ENCODE measurements around the gene TP53I11.
A peak's percentile ranks its signal among the peaks of the same experiment; 100 is the strongest.

Gene TP53I11

DNA sequence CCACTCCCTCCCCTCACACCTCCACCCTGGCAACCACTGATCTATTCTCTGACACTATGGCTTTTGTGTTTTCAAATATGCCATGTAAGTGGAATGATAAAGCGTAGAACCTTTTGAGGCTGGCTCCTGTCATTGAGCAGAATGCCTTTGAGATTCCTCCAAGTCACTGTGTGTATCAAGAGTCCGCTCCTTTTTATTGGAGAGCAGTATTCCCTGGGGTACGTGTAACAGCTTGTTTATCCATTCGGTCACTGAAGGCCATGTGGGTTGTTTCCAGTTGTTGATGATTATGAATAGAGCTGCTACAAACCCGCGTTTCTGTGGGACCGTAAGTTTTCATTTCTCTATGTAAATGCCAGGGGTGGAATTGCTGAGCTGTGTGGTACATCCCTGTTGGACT, 10.3 kb downstream of the TP53I11 start:
- H4K91ac ChIP-seq (ENCODE audit: low read length) = no peak overlapping the region
- H3K9me3 ChIP-seq (ENCODE audit: control insufficient read depth, low read length) = no peaks in the 10 kb centered on the region
- H3K4ac ChIP-seq (ENCODE audit: low read depth in 1 of 2, low read length in 2 of 2) = no peak overlapping the region
- WGBS = 66% methylated on average over 7 of the region's 7 CpGs
- H2BK120ac ChIP-seq (ENCODE audit: low read depth, low read length) = no peak overlapping the region
- peaks cover 19% of the 10 kb centered on the region for H3K79me1 ChIP-seq (replicated peaks; ENCODE audit: low read length, poor library complexity, severe bottlenecking)
- peak overlapping the region; percentile 10 for H3K9ac ChIP-seq (ENCODE audit: low read length)
- no peak overlapping the region for H2BK15ac ChIP-seq (ENCODE audit: low read depth, poor library complexity, severe bottlenecking)
- H2AFZ ChIP-seq (ENCODE audit: low read depth, low read length) = no peak overlapping the region
- no peak overlapping the region for H3K14ac ChIP-seq (ENCODE audit: low read length in 2 of 2)
- no peak overlapping the region for H2BK12ac ChIP-seq (ENCODE audit: low read length in 2 of 2)
- no peak overlapping the region for H2BK5ac ChIP-seq (ENCODE audit: low read depth, low read length, poor library complexity, severe bottlenecking)
- H2AK5ac ChIP-seq (ENCODE audit: low read length, severe bottlenecking) = no peak overlapping the region
- H3K18ac ChIP-seq (ENCODE audit: low read depth in 1 of 2, low read length in 2 of 2) = no peak overlapping the region
- H3K36me3 ChIP-seq (ENCODE audit: control insufficient read depth in 1 of 2, insufficient read depth in 2 of 2, low read depth in 1 of 2, low read length in 2 of 2) = peaks cover 21 to 48% of the 10 kb centered on the region in 2 experiments
- H3K4me2 ChIP-seq (ENCODE audit: low read length, poor library complexity, severe bottlenecking) = no peak overlapping the region
- H3K23ac ChIP-seq (ENCODE audit: low read length in 2 of 2) = no peak overlapping the region
- DNase-seq = no peak
- no peak overlapping the region for H3K4me3 ChIP-seq (ENCODE audit: insufficient read depth in 1 of 2, low read depth in 1 of 2, low read length in 2 of 2)
- H3K4me1 ChIP-seq (ENCODE audit: control insufficient read depth, insufficient read depth, low read depth, low read length) = peaks cover 32% of the 10 kb centered on the region
- no peaks in the 10 kb centered on the region for H3K27me3 ChIP-seq (ENCODE audit: control insufficient read depth in 1 of 2, insufficient read depth in 1 of 2, low read length in 2 of 2)
- H4K8ac ChIP-seq (ENCODE audit: low read length) = no peak overlapping the region
- H3K27ac ChIP-seq (ENCODE audit: low read length, poor library complexity, severe bottlenecking) = no peak overlapping the region

DNA sequence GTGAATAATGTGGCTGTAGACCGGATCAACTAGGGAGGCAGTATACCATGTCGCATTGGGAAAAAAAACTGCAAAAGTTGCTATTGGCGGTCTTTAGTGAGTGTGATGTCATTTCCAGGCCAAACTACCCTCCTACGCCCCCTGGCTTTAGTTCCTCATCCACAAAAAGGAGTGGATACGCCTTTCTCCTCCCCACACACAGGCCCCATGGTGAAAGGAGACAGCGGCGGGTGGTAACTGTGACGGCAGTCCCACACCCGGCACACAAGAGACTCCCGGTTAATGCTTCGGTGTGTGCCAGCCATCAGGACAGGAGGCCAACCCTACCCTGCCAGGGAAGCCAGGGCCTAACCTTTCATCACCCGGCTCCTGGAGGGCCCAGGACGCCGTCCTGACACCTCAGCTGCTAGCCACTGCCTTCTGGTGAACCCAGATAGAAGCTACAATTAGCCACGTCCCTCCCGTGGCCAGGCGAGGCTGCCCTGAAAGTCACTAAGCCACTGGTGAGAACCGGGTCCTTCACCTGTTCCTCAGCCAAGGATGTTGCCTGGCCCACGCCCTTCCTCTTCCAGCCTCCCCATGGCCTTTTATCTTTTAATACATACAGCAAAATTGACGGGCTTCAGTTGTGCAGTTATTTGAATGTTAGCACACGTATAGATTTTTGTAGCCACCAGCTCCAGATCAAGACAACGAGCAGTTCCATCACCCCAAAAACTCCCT, 10.8 kb downstream of the TP53I11 start:
- Histone ChIP-seq H3K18ac (ENCODE audit: low read depth in 1 of 2, low read length in 2 of 2) (no peak overlapping the region), H3K4me3 (ENCODE audit: insufficient read depth in 1 of 2, low read depth in 1 of 2, low read length in 2 of 2) (no peak overlapping the region), H2BK15ac (ENCODE audit: low read depth, poor library complexity, severe bottlenecking) (no peak overlapping the region), H4K8ac (ENCODE audit: low read length) (no peak overlapping the region), H2AK5ac (ENCODE audit: low read length, severe bottlenecking) (no peak overlapping the region), H3K9ac (ENCODE audit: low read length) (peak overlapping the region; percentile 59), H2BK12ac (ENCODE audit: low read length in 2 of 2) (no peak overlapping the region), H3K4ac (ENCODE audit: low read depth in 1 of 2, low read length in 2 of 2) (no peak overlapping the region), H3K36me3 (ENCODE audit: control insufficient read depth in 1 of 2, insufficient read depth in 2 of 2, low read depth in 1 of 2, low read length in 2 of 2) (peaks cover 25 to 51% of the 10 kb centered on the region in 2 experiments), H3K14ac (ENCODE audit: low read length in 2 of 2) (no peak overlapping the region), H3K23ac (ENCODE audit: low read length in 2 of 2) (peak overlapping the region in 1 of 2 experiments; percentile 75), H2BK120ac (ENCODE audit: low read depth, low read length) (no peak overlapping the region), H3K27me3 (ENCODE audit: control insufficient read depth in 1 of 2, insufficient read depth in 1 of 2, low read length in 2 of 2) (no peaks in the 10 kb centered on the region), H2BK5ac (ENCODE audit: low read depth, low read length, poor library complexity, severe bottlenecking) (no peak overlapping the region), H3K79me1 (replicated peaks; ENCODE audit: low read length, poor library complexity, severe bottlenecking) (peaks cover 16% of the 10 kb centered on the region), H3K9me3 (ENCODE audit: control insufficient read depth, low read length) (no peaks in the 10 kb centered on the region), H3K27ac (ENCODE audit: low read length, poor library complexity, severe bottlenecking) (no peak overlapping the region), H4K91ac (ENCODE audit: low read length) (peak overlapping the region; percentile 47), H2AFZ (ENCODE audit: low read depth, low read length) (no peak overlapping the region), H3K4me1 (ENCODE audit: control insufficient read depth, insufficient read depth, low read depth, low read length) (peaks cover 32% of the 10 kb centered on the region), H3K4me2 (ENCODE audit: low read length, poor library complexity, severe bottlenecking) (no peak overlapping the region)
- peak; percentile 50 for DNase-seq
- 84% methylated on average over 21 of the region's 22 CpGs for WGBS

DNA sequence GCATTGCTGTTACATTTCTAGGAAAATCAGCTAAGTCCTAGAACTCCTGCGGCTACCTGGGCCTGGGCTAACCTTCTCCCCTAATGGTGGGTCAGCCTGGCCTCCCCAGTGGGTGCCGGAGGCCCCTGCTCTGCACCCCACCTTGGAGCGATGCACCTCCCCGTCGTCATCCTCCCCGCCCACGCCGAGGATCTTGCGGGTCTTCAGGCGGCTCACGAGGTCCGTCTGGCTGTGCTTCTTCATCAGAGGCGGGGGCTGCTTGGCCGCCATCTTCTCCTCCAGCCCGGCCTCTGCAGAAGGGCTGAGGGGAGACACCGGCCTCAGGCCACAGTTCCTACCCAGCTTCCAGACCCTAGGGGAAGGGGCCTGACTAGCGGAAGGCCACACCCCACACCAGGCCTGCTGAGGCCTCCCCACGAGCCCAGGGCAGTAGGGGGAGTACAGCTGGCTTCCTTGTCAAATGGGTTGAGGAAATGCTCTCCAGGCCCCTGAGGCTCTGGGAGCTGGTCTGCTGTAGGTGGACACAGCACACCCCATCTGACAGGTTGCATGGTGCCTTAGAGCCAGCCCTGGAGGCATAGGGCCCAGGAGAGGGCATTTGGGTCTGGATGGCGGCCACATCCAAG, 12.5 kb downstream of the TP53I11 start:
- peak overlapping the region in 1 of 2 experiments; percentile 49 for H3K18ac ChIP-seq (ENCODE audit: low read depth in 1 of 2, low read length in 2 of 2)
- no peak overlapping the region for H4K91ac ChIP-seq (ENCODE audit: low read length)
- WGBS = 87% methylated on average over 19 of the region's 19 CpGs
- H3K14ac ChIP-seq (ENCODE audit: low read length in 2 of 2) = no peak overlapping the region
- H3K9me3 ChIP-seq (ENCODE audit: control insufficient read depth, low read length) = no peaks in the 10 kb centered on the region
- H2BK120ac ChIP-seq (ENCODE audit: low read depth, low read length) = no peak overlapping the region
- H3K36me3 ChIP-seq (ENCODE audit: control insufficient read depth in 1 of 2, insufficient read depth in 2 of 2, low read depth in 1 of 2, low read length in 2 of 2) = peaks cover 40 to 53% of the 10 kb centered on the region in 2 experiments
- H3K4ac ChIP-seq (ENCODE audit: low read depth in 1 of 2, low read length in 2 of 2) = no peak overlapping the region
- H2BK12ac ChIP-seq (ENCODE audit: low read length in 2 of 2) = no peak overlapping the region
- no peak overlapping the region for H2AFZ ChIP-seq (ENCODE audit: low read depth, low read length)
- no peaks in the 10 kb centered on the region for H3K27me3 ChIP-seq (ENCODE audit: control insufficient read depth in 1 of 2, insufficient read depth in 1 of 2, low read length in 2 of 2)
- no peak overlapping the region for H3K4me2 ChIP-seq (ENCODE audit: low read length, poor library complexity, severe bottlenecking)
- peaks cover 16% of the 10 kb centered on the region for H3K79me1 ChIP-seq (replicated peaks; ENCODE audit: low read length, poor library complexity, severe bottlenecking)
- DNase-seq = no peak
- no peak overlapping the region for H3K9ac ChIP-seq (ENCODE audit: low read length)
- no peak overlapping the region for H3K27ac ChIP-seq (ENCODE audit: low read length, poor library complexity, severe bottlenecking)
- peak overlapping the region in 1 of 2 experiments; percentile 31 for H3K23ac ChIP-seq (ENCODE audit: low read length in 2 of 2)
- H2BK5ac ChIP-seq (ENCODE audit: low read depth, low read length, poor library complexity, severe bottlenecking) = no peak overlapping the region
- H3K4me3 ChIP-seq (ENCODE audit: insufficient read depth in 1 of 2, low read depth in 1 of 2, low read length in 2 of 2) = no peak overlapping the region
- H3K4me1 ChIP-seq (ENCODE audit: control insufficient read depth, insufficient read depth, low read depth, low read length) = peaks cover 21% of the 10 kb centered on the region
- no peak overlapping the region for H2BK15ac ChIP-seq (ENCODE audit: low read depth, poor library complexity, severe bottlenecking)
- H4K8ac ChIP-seq (ENCODE audit: low read length) = no peak overlapping the region
- H2AK5ac ChIP-seq (ENCODE audit: low read length, severe bottlenecking) = no peak overlapping the region

DNA sequence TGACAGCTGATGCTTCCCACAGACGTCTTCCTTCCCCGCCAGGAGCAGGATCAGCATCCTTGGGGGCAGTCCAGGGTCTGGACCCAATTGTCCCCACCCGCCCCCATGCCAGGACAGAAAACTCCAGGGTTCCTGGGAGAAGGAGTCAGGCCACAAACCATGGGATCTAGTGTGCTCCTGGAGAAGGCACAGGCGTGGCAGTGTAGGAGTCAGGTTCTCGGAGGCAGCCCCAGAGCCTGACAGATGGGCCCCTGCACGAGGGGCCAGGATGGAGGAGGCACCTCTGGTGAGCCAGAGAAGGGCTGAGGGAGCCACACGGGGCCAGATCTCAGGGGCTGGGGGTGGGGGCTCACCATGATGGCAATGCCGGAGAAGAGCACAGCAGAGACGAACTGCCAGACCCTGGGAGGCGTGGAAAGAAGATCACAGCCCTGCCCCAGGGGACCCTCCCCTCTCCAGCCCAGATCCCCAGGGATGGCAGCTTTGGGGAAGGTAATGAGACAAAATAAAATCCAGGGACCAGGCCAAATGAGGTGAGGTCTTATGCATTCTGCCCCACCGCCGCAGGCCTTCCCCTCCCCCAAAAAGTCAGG, 13.6 kb downstream of the TP53I11 start:
- no peaks in the 10 kb centered on the region for H3K9me3 ChIP-seq (ENCODE audit: control insufficient read depth, low read length)
- H2AFZ ChIP-seq (ENCODE audit: low read depth, low read length) = no peak overlapping the region
- peak overlapping the region; percentile 18 to 83 for H2BK12ac ChIP-seq (ENCODE audit: low read length in 2 of 2)

More for the DNA sequence above, 13.6 kb downstream of the TP53I11 start:
- peak overlapping the region in 1 of 2 experiments; percentile 35 for H3K23ac ChIP-seq (ENCODE audit: low read length in 2 of 2)
- DNase-seq = no peak
- H3K9ac ChIP-seq (ENCODE audit: low read length) = no peak overlapping the region
- peaks cover 9% of the 10 kb centered on the region for H3K4me1 ChIP-seq (ENCODE audit: control insufficient read depth, insufficient read depth, low read depth, low read length)
- peak overlapping the region in 1 of 2 experiments; percentile 22 for H3K18ac ChIP-seq (ENCODE audit: low read depth in 1 of 2, low read length in 2 of 2)
- no peak overlapping the region for H2BK15ac ChIP-seq (ENCODE audit: low read depth, poor library complexity, severe bottlenecking)
- H3K14ac ChIP-seq (ENCODE audit: low read length in 2 of 2) = no peak overlapping the region
- no peak overlapping the region for H3K4me2 ChIP-seq (ENCODE audit: low read length, poor library complexity, severe bottlenecking)
- H3K27ac ChIP-seq (ENCODE audit: low read length, poor library complexity, severe bottlenecking) = no peak overlapping the region
- peaks cover 0 to 6% of the 10 kb centered on the region in 2 experiments for H3K27me3 ChIP-seq (ENCODE audit: control insufficient read depth in 1 of 2, insufficient read depth in 1 of 2, low read length in 2 of 2)
- peaks cover 40 to 59% of the 10 kb centered on the region in 2 experiments for H3K36me3 ChIP-seq (ENCODE audit: control insufficient read depth in 1 of 2, insufficient read depth in 2 of 2, low read depth in 1 of 2, low read length in 2 of 2)
- WGBS = 71% methylated on average over 8 of the region's 12 CpGs
- H4K8ac ChIP-seq (ENCODE audit: low read length) = no peak overlapping the region
- H4K91ac ChIP-seq (ENCODE audit: low read length) = no peak overlapping the region
- H2BK120ac ChIP-seq (ENCODE audit: low read depth, low read length) = peak overlapping the region; percentile 24
- H2BK5ac ChIP-seq (ENCODE audit: low read depth, low read length, poor library complexity, severe bottlenecking) = no peak overlapping the region
- no peak overlapping the region for H3K4me3 ChIP-seq (ENCODE audit: insufficient read depth in 1 of 2, low read depth in 1 of 2, low read length in 2 of 2)
- peaks cover 9% of the 10 kb centered on the region for H3K79me1 ChIP-seq (replicated peaks; ENCODE audit: low read length, poor library complexity, severe bottlenecking)
- no peak overlapping the region for H2AK5ac ChIP-seq (ENCODE audit: low read length, severe bottlenecking)
- peak overlapping the region in 1 of 2 experiments; percentile 12 for H3K4ac ChIP-seq (ENCODE audit: low read depth in 1 of 2, low read length in 2 of 2)
